SJCRH30 (cell line): Measurements from ENCODE around the gene HES7. TPM values are rescaled to one million over a fixed set of nuclear protein-coding genes. Genes with fewer than 3 reads are reported as not detected.

Experiments
- DNase-seq, 2 experiments: peaks; one replicate each; pipeline ENCODE4 v3.0.0-alpha.2; 2015 to 2020
- H3K27ac ChIP-seq: fragments of 250-450 bp; sonication (Bioruptor Pico); 2 replicates; pipeline ENCODE4 v1.5.1; 2020; ENCODE audit warnings: mild to moderate bottlenecking, moderate library complexity
- H3K27me3 ChIP-seq: fragments of 250-450 bp; sonication (Bioruptor Pico); 2 replicates; pipeline ENCODE4 v1.5.1; 2020; ENCODE audit warnings: mild to moderate bottlenecking, moderate library complexity
- H3K36me3 ChIP-seq: fragments of 250-450 bp; sonication (Bioruptor Pico); 2 replicates; pipeline ENCODE4 v1.5.1; 2020; ENCODE audit warnings: mild to moderate bottlenecking, moderate library complexity
- H3K4me1 ChIP-seq: fragments of 250-450 bp; sonication (Bioruptor Pico); 2 replicates; pipeline ENCODE4 v1.5.1; 2020; ENCODE audit warnings: mild to moderate bottlenecking, moderate library complexity
- H3K4me3 ChIP-seq: fragments of 250-450 bp; sonication (Bioruptor Pico); 2 replicates; pipeline ENCODE4 v1.5.1; 2020; ENCODE audit warnings: mild to moderate bottlenecking, moderate library complexity
- H3K9me3 ChIP-seq: fragments of 250-450 bp; sonication (Bioruptor Pico); replicated peaks from 2 replicates; pipeline ENCODE4 v1.5.1; 2020; ENCODE audit warnings: mild to moderate bottlenecking, moderate library complexity
- total RNA-seq: library from RNA; depleted of rRNA; stranded (reverse); fragments of >200 nt; shearing (Covaris generic); gene quantifications from 2 replicates; pipeline ENCODE4 v1.2.3, GENCODE V29; 2014

HES7 gene
- total RNA-seq, 1 experiment from 2014 or later = 0.91 TPM

DNA sequence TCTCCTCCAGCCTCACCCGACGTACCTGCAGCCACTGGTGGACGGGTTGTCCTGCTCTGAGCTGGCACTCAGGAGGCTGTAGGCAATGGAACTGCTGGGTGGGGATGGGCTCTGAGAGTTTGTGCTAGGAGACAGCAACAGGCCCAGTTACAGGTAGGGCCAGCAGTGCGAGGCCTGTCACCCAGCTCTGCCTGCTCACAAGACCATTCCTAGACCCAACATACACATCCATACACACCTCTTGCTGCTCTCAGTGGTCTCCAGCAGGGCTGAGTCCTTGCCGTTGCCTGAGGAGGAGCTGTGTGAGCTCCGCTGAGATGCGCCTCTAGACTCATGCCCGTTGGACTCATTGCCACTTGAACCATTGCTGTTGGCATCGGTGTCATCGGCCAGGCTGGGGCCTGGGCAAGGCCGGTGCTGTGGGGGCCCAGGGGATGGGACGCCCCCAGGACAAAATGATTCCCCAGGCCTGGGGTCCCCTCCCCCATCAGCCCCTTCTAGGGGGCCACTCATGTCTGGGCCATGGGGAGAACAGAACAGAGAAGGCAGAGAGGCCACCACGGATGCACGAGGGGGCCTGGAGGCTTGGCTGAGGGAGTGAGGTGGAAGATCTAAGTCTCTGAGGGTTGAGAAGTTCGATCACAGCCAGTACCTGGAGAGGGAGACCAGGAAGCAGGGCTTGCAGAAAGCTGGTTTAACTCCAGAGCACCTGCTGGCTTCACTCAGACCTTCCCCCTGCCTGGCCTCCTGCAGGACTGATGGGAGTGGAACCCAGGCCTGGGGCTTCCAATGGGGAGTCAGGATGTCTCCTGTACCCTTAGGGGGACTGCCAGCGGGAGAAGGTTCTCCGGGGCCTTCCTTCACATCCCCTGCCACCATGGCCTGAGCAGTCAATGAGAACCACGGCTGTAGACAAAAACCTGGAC lies 26.6 kb upstream of the HES7 start:
- H3K4me1 ChIP-seq = peaks cover 24% of the 10 kb centered on the region
- H3K4me3 ChIP-seq = peak overlapping the region; percentile 67
- H3K36me3 ChIP-seq = no peaks in the 10 kb centered on the region
- H3K9me3 ChIP-seq = no peaks in the 10 kb centered on the region
- no peaks in the 10 kb centered on the region for H3K27me3 ChIP-seq
- peak overlapping the region; percentile 79 for H3K27ac ChIP-seq
- peak; percentile 80 to 86 for DNase-seq

DNA sequence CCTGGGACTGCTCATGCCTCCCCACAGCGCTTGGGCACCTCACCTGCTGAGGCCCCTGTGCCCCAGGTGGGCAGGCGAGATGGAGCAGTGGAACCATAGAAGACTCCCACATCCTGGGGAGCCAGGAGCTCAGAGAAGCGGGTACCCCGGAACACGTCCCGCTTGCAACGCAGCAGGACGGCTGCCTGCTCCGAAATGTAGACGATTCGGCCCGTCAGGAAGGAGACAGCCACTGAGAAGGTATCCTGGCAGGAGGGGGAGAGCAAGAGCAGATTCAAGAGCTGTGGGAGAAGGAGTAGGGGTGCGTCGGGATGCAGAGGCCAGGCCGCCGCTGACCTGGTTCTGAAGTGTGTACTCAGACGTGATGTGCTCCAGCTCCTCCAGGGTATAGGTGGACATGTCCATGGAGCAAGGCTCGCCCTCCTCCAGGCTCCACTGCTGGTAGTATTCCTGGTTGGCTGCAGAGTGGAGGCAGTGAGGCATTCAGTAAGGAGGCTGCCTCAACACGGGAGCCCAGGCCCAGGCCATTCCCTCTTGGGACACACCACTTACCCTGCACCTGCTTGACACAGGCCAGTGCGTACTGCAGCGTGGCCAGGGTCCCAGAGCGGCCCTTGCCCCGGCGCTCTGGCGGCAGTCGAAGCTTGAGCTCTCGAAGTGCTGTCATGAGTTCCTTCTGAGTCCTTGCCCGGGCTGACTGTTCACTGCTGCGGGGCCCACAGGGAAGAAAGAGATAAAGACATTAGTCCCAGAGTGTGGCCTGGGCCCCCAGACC lies 25.7 kb upstream of the HES7 start:
- Histone ChIP-seq H3K36me3 (no peaks in the 10 kb centered on the region), H3K27ac (no peak overlapping the region), H3K27me3 (no peaks in the 10 kb centered on the region), H3K9me3 (no peaks in the 10 kb centered on the region), H3K4me1 (peaks cover 19% of the 10 kb centered on the region), H3K4me3 (no peak overlapping the region)
- DNase-seq = no peak

DNA sequence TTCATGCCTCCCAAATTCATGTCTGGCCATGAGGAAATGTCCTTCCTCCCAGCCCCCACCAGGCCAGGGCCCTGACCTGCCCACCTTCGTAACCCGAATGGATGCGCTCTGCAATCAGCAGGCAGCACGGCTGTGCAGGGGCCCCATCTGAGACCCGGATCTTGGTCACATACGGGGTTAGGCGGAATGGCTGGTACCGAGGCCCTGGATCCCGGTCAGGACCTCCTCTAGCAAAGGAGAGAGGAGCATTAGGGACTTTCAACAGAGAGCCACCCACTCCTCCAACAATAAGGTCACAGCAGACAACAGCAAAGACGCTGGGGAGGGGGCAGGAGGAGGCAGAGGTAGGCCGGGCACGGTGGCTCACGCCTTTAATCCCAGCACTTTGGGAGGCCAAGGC lies 24.7 kb upstream of the HES7 start:
- H3K9me3 ChIP-seq = no peaks in the 10 kb centered on the region
- no peak overlapping the region for H3K27ac ChIP-seq
- no peak overlapping the region for H3K4me3 ChIP-seq
- no peaks in the 10 kb centered on the region for H3K27me3 ChIP-seq
- no peak for DNase-seq
- no peaks in the 10 kb centered on the region for H3K36me3 ChIP-seq
- peaks cover 17% of the 10 kb centered on the region for H3K4me1 ChIP-seq

DNA sequence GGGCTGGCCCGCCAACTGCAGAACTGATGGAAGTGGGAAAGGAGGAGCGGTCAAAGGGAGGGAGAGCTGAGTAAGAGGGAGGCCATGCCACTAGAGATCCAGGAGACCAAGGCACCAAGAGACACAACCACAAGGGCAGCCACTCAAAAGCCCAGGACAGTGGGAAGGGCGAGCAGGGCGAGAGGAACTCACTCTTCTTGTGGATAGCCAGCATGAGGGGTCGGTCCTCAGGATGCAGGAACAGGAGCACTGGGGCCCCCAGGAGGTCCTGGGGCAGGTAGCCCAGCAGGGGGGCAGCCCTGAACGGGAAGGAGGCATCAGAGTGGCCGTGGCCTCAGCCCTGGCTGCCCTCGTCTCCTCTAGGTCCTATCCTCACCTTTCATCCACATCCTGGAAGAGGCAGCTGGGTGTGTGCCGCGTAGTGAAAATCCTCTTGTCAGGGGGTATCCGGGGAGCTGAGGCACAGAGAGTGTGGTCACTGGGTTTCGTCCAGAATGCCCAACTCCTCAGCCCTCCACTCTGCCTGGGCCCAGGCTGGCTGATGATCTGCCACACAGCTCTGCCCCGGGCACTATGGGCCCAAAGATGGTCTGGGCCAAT lies 24.0 kb upstream of the HES7 start:
- Histone ChIP-seq H3K4me1 (peaks cover 12% of the 10 kb centered on the region), H3K27me3 (no peaks in the 10 kb centered on the region), H3K9me3 (no peaks in the 10 kb centered on the region), H3K36me3 (no peaks in the 10 kb centered on the region), H3K27ac (no peak overlapping the region), H3K4me3 (no peak overlapping the region)
- DNase-seq = no peak

DNA sequence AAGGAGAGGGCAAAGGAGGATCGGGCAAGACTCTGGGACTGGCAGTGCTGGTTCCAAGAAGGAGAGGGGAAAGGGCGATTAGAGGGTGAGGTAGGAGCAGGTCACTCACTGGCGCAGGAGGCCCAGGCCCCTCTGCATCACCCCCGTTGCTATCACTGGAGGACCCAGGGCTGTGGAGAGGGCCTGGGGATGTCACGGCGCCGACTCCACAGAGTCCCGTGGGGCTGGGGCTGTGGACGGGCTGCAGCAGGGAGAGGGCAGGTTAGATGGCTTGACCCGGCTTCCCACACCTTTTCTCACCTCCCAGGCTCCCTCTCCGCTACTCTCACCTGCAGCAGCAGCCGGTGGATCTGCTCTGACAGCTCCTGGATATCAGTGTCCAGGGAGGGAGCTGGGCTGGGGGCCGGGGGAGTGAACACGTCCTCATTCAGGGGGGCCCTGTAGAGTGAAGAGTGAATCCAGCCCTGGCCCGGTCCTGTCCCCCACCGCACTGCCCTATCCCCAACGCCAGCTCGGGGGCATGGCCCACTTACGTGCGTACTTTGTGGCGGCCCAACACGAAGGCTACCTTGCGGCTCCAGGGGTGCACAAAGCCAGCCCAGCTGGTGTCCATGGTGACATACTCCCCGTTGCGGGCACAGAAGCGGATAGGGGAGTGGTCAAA lies 23.4 kb upstream of the HES7 start:
- Histone ChIP-seq H3K9me3 (no peaks in the 10 kb centered on the region), H3K4me1 (peaks cover 7% of the 10 kb centered on the region), H3K4me3 (no peak overlapping the region), H3K27me3 (no peaks in the 10 kb centered on the region), H3K27ac (no peak overlapping the region), H3K36me3 (no peaks in the 10 kb centered on the region; the same call in 1 of the 2 replicates)
- no peak for DNase-seq

DNA sequence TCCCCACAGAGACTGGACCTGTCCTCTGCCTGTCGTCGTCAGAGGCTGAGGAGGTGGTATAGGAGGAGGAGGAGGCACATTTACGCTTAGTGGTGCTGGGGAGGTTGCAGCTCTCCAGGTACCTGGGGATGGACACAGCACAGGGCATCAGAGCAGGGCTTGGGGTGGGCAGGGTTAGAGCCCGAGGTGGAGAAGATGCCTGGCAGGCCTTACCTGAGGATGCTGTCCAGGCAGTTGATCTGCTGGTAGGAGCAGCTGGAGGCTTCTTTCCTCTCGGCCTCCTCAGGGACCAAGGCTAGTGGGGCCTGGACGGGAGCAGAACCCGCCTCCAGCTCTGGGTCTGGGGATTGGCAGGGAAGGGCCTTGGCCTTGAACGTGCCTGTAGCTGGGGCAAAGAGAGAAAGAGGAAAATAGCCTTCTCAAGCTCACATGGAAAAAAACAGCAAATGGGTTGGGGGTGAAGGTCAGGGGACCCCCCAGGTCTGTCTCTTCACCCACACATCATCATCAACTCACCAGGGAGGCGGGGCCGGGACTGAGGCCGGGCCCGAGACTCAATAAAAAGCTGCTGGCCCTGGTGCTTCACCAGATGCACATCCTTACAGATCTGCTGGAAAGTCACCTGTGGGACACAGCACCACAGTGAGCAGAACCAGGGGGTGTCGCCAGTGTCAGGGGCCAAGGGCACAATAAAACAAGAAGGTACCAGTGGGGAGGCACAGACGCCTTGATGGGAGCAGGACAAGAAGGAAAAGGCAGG lies 22.7 kb upstream of the HES7 start:
- Histone ChIP-seq H3K4me1 (peaks cover 7% of the 10 kb centered on the region), H3K27me3 (no peaks in the 10 kb centered on the region), H3K36me3 (no peaks in the 10 kb centered on the region; the same call in 1 of the 2 replicates), H3K4me3 (no peak overlapping the region), H3K27ac (no peak overlapping the region), H3K9me3 (no peaks in the 10 kb centered on the region)
- DNase-seq = no peak

DNA sequence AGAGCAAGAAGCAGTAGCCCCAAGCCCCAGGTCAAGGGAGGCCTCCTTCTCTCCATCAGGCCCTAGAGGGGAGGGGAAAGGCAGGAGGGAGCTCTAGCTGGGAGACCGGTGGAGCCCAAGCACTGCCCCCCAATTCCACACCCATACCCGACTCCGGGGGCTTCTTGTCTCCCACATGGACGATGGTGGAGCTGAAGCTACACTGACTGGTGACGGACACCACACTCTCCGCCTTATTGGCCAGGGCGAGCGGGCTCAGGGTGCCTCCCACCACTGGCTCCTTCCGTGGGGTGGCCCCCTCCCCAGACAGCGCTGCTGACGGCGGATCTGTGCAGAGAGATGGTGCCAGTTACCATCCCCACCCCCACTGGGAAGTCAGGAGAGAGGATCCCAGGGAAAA lies 21.9 kb upstream of the HES7 start:
- H3K9me3 ChIP-seq = no peaks in the 10 kb centered on the region
- H3K36me3 ChIP-seq = no peaks in the 10 kb centered on the region; the same call in 1 of the 2 replicates
- no peak for DNase-seq
- H3K4me1 ChIP-seq = peaks cover 6% of the 10 kb centered on the region
- no peak overlapping the region for H3K4me3 ChIP-seq
- no peaks in the 10 kb centered on the region for H3K27me3 ChIP-seq
- H3K27ac ChIP-seq = no peak overlapping the region

DNA sequence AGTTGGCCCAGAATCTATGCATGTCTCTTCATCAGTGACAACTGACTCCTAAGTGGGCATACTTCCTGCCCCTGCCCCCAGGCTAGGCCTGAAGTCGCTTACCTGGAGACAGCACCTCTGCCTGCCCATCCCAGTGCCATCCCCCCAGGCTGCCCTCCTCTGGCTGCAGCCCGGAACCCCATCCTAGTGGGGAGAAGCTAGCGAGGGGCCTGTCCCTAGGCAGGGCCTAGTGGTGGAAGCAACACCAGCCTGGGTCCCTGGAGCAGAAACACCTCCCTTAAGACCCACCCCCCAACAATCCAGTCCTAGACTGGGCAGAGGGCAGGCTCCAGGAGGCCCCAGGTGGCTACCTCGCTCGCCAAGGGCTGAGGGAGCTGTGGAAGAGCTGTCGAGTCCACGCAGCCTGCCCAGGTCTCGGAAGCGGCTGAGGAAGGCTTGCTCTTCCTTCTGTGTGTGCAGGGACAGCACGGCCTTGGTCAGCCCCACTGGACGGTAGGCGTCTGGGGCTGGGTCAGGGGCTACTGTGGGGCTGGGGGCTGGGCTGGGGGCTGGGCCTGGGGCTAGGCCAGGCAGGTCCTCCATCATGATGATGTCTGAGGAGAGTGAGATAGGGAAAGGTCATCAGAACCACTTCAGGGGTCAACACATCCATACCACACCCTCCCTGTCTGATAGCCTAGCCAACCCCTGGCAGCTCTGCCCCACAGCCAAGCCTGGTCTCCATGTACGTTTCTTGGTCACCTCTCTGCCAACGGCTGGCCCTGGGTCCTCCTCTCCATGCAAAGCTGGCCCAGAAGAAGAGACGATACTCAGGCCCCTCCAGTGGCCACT lies 20.7 kb upstream of the HES7 start:
- DNase-seq = no peak
- no peaks in the 10 kb centered on the region for H3K27me3 ChIP-seq
- H3K9me3 ChIP-seq = no peaks in the 10 kb centered on the region
- no peaks in the 10 kb centered on the region; the same call in 1 of the 2 replicates for H3K36me3 ChIP-seq
- H3K27ac ChIP-seq = no peak overlapping the region
- H3K4me1 ChIP-seq = peaks cover 1% of the 10 kb centered on the region; the same call in 1 of the 2 replicates
- no peak overlapping the region for H3K4me3 ChIP-seq

DNA sequence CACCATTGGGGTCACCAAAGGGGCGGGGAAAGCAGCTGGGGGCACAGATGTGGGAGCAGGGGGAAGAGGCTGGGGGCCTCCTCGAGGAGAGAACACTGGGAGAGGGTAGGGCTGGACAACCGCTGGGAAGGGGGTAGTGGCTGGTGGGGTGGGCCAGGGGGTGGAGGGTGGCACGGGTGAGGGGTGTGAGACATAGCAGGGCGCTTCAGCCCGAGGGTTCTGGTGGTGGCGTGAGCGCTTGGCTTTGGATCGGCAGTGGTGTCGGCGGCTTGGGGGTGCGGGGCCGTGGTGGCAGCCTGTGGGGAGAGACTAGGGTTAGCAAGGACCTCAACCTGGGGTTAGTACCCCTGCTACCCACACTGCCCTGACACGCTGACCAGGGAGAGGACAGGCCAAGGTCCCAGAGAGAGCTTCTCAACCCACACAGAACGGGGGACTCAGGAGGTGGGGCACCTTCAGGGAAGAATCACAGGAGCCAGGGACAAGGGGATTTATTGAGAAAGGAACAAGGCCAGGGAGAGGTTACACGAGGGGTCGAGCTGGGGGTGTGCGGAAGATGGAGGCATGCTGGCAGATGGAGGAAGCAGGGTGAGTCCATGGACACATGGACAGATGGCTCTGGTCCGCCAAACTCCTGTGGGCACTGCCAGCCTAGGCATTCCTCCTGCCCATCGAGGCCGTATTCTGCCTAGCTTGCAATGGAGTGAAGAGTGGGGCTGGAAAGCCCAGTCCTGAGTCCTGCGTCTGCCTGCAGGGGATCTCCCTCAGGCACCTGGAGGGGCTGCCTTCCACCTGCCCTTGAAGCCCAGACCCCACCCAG lies 19.9 kb upstream of the HES7 start:
- Histone ChIP-seq H3K9me3 (no peaks in the 10 kb centered on the region), H3K27ac (no peak overlapping the region), H3K27me3 (no peaks in the 10 kb centered on the region), H3K4me3 (no peak overlapping the region), H3K36me3 (no peaks in the 10 kb centered on the region; the same call in 1 of the 2 replicates), H3K4me1 (peaks cover 3% of the 10 kb centered on the region; the same call in 1 of the 2 replicates)
- DNase-seq = no peak

DNA sequence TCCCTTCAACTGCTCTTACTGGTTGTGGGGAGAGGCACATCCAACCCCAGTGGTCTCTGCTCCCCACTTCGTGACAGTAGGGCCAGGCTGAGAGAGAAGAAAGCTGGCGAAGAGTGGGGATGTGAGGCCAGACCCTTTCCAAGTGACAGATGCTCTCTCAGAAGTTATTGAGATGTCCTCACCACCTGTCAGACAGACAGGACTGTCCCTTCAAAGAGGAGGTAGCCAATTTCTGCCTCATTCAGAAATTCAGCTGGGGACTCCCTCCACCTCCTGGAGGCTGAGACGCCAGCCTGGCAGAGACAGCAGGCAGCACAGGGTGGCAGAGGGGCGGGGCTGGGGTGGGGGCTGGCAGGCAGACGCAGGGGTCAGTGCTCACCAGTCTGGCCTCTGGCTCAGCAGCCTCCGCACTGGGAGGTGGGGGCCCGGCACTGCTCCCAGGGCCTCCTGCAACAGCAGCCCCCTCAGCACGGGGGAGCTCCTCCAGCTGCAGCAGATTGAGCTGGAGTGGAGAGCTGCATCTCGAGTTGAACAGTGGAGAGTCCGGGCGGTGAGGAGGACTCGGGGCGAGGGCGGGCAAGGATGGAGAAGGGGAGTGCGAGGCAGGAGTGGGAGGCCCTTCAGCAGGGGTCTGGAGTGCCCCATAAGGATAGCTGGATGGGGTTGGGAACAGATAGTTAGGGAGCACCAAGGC lies 19.1 kb upstream of the HES7 start:
- Histone ChIP-seq H3K27me3 (no peaks in the 10 kb centered on the region), H3K4me3 (no peak overlapping the region), H3K4me1 (peaks cover 3% of the 10 kb centered on the region; the same call in 1 of the 2 replicates), H3K27ac (no peak overlapping the region), H3K36me3 (no peaks in the 10 kb centered on the region; the same call in 1 of the 2 replicates), H3K9me3 (no peaks in the 10 kb centered on the region)
- DNase-seq = no peak

DNA sequence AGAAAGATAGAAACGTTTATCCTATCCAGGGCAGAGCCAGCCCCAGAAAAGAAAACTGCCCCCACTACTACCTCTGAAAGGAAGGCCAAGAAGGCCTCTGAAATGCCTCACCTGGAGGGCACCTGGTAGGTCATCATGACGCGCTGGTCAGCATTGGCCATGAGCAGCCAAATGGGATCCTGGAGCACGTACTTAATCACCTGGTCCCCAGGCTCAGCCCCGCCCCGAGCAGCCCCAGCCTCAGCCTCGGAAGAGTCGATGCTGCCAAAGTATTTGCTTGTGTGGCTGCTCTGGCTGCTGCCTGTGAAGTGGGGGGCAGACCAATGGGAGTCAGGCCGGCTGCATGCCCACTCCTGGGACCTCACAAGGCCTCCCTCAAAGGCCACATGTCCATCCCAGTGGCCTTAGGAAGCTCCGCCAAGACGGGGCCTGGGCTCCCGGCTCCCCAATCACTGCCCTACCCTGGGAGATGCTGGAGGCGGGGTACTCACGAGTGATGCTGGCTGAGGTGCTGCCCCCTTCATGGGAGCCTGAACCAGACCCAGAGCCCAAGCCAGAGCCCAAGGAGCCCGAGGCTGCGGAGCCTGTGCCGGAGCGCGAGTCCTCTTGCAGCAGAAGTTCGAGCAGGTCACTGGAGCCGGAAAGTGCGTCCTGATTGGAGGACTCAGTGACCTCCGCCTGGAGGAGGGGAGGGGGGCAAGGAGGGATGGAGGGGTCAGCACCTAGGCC lies 18.4 kb upstream of the HES7 start:
- Histone ChIP-seq H3K36me3 (no peaks in the 10 kb centered on the region; the same call in 1 of the 2 replicates), H3K9me3 (no peaks in the 10 kb centered on the region), H3K4me3 (no peak overlapping the region), H3K4me1 (peaks cover 3% of the 10 kb centered on the region; the same call in 1 of the 2 replicates), H3K27me3 (no peaks in the 10 kb centered on the region), H3K27ac (no peak overlapping the region)
- no peak for DNase-seq
